ENCODE measurements around the gene TDRD7. TPM values are rescaled to one million over a fixed set of nuclear protein-coding genes. Genes with fewer than 3 reads are reported as not detected.

TDRD7 gene
- total and polyA plus RNA-seq, 2 of the 13 experiments (the other 11 are each of a cell fraction or from before 2014, with no cell fraction given), result 9.8 to 15.5 TPM

GRCh38 chr9:97506306-97506705 is 94.4 kb downstream of the TDRD7 start:
- no peaks in the 10 kb centered on the region for H4K20me1 ChIP-seq (ENCODE audit: insufficient read depth, low read length)
- CTCF ChIA-PET (ENCODE audit: low intra/inter-chr PET ratio, low total read pairs), result no interaction called here
- FAIRE-seq, result no peak
- no peaks in the 10 kb centered on the region for H3K9me3 ChIP-seq (ENCODE audit: low read length)
- in situ Hi-C loops (cut with HindIII; ENCODE audit: extremely low pct_ligation_motif_present, low pct_unique_long_range_greater_than_20kb), result no loop called here
- H2AFZ ChIP-seq (ENCODE audit: low read length), result no peak overlapping the region
- no peak for TF ChIP-seq ZNF629 (CRISPR knock-in tag; conservative IDR thresholded peaks at IDR 0.05)
- TF ChIP-seq, protein P1, sequence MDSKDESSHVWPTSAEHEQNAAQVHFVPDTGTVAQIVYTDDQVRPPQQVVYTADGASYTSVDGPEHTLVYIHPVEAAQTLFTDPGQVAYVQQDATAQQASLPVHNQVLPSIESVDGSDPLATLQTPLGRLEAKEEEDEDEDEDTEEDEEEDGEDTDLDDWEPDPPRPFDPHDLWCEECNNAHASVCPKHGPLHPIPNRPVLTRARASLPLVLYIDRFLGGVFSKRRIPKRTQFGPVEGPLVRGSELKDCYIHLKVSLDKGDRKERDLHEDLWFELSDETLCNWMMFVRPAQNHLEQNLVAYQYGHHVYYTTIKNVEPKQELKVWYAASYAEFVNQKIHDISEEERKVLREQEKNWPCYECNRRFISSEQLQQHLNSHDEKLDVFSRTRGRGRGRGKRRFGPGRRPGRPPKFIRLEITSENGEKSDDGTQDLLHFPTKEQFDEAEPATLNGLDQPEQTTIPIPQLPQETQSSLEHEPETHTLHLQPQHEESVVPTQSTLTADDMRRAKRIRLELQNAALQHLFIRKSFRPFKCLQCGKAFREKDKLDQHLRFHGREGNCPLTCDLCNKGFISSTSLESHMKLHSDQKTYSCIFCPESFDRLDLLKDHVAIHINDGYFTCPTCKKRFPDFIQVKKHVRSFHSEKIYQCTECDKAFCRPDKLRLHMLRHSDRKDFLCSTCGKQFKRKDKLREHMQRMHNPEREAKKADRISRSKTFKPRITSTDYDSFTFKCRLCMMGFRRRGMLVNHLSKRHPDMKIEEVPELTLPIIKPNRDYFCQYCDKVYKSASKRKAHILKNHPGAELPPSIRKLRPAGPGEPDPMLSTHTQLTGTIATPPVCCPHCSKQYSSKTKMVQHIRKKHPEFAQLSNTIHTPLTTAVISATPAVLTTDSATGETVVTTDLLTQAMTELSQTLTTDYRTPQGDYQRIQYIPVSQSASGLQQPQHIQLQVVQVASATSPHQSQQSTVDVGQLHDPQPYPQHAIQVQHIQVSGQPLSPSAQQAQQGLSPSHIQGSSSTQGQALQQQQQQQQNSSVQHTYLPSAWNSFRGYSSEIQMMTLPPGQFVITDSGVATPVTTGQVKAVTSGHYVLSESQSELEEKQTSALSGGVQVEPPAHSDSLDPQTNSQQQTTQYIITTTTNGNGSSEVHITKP (CRISPR knock-in tag; IDR thresholded peaks at IDR 0.05; ENCODE audit: low read depth), result no peak
- TF ChIP-seq THAP11 (CRISPR knock-in tag; IDR thresholded peaks at IDR 0.05), result no peak
- TF ChIP-seq IRF9 (CRISPR knock-in tag; IDR thresholded peaks at IDR 0.05; ENCODE audit: borderline replicate concordance), result no peak
- TF ChIP-seq ZNF512 (CRISPR knock-in tag; IDR thresholded peaks at IDR 0.05), result no peak
- TF ChIP-seq, protein P2, sequence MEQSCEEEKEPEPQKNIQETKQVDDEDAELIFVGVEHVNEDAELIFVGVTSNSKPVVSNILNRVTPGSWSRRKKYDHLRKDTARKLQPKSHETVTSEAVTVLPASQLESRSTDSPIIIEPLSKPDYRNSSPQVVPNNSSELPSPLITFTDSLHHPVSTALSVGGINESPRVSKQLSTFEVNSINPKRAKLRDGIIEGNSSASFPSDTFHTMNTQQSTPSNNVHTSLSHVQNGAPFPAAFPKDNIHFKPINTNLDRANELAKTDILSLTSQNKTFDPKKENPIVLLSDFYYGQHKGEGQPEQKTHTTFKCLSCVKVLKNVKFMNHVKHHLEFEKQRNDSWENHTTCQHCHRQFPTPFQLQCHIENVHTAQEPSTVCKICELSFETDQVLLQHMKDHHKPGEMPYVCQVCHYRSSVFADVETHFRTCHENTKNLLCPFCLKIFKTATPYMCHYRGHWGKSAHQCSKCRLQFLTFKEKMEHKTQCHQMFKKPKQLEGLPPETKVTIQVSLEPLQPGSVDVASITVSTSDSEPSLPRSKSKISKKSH (CRISPR knock-in tag; IDR thresholded peaks at IDR 0.05; ENCODE audit: borderline replicate concordance), result no peak
- TF ChIP-seq GTF2F1 (IDR thresholded peaks at IDR 0.05; ENCODE audit: low read length), result no peak
- TF ChIP-seq, protein P3, sequence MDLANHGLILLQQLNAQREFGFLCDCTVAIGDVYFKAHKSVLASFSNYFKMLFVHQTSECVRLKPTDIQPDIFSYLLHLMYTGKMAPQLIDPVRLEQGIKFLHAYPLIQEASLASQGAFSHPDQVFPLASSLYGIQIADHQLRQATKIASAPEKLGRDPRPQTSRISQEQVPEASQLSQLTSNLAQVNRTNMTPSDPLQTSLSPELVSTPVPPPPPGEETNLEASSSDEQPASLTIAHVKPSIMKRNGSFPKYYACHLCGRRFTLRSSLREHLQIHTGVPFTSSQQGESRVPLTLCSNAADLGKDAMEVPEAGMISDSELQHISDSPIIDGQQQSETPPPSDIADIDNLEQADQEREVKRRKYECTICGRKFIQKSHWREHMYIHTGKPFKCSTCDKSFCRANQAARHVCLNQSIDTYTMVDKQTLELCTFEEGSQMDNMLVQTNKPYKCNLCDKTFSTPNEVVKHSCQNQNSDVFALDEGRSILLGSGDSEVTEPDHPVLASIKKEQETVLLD (CRISPR knock-in tag; IDR thresholded peaks at IDR 0.05; ENCODE audit: low read depth), result no peak
- no peak for TF ChIP-seq ZSCAN12 (CRISPR knock-in tag; IDR thresholded peaks at IDR 0.05)
- no peak for TF ChIP-seq PLSCR1 (CRISPR knock-in tag; IDR thresholded peaks at IDR 0.05; ENCODE audit: borderline replicate concordance)
- TF ChIP-seq, protein P4, sequence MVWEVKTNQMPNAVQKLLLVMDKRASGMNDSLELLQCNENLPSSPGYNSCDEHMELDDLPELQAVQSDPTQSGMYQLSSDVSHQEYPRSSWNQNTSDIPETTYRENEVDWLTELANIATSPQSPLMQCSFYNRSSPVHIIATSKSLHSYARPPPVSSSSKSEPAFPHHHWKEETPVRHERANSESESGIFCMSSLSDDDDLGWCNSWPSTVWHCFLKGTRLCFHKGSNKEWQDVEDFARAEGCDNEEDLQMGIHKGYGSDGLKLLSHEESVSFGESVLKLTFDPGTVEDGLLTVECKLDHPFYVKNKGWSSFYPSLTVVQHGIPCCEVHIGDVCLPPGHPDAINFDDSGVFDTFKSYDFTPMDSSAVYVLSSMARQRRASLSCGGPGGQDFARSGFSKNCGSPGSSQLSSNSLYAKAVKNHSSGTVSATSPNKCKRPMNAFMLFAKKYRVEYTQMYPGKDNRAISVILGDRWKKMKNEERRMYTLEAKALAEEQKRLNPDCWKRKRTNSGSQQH (CRISPR knock-in tag; IDR thresholded peaks at IDR 0.05; ENCODE audit: low read depth), result no peak
- WGBS (ENCODE audit: low lambda C conversion rate), result 4% methylated on average over 4 of the region's 4 CpGs
- H3K4me3 ChIP-seq (replicated peaks in 1 of 3; ENCODE audit: insufficient read depth in 1 of 3, low read depth in 2 of 3, low read length in 3 of 3), result no peak overlapping the region
- POLR2A ChIA-PET, result no interaction called here
- intact Hi-C loops (cut with micrococcal nuclease; ENCODE audit: unreplicated experiment), result no loop called here
- H3K4me1 ChIP-seq (ENCODE audit: insufficient read depth, low read length), result peaks cover 17% of the 10 kb centered on the region
- peaks cover 12 to 51% of the 10 kb centered on the region in 2 experiments; a peak in 4 of 5 replicates for H3K27me3 ChIP-seq (ENCODE audit: control insufficient read depth in 1 of 2, insufficient read depth in 2 of 2, low read length in 2 of 2)
- H3K4me2 ChIP-seq (ENCODE audit: low read depth, low read length), result no peak overlapping the region
- ATAC-seq, result no peak
- no peak overlapping the region for H3K9ac ChIP-seq (ENCODE audit: insufficient read depth, low read depth, low read length)
- DNase-seq (ENCODE audit: low spot score), result no peak
- H3K79me2 ChIP-seq (ENCODE audit: insufficient read depth, low read length), result no peaks in the 10 kb centered on the region
- H3K36me3 ChIP-seq (replicated peaks in 1 of 2; ENCODE audit: control insufficient read depth in 1 of 2, insufficient read depth in 2 of 2, low read length in 2 of 2), result no peaks in the 10 kb centered on the region
- BruUV-seq (replicated peaks), result no TSS peak
- no peak overlapping the region for H3K27ac ChIP-seq (ENCODE audit: extremely low read length, insufficient read depth, low read length)

Measured in HepG2 (cell line).